ENCODE results near the gene ADAMTSL1.

DNA sequence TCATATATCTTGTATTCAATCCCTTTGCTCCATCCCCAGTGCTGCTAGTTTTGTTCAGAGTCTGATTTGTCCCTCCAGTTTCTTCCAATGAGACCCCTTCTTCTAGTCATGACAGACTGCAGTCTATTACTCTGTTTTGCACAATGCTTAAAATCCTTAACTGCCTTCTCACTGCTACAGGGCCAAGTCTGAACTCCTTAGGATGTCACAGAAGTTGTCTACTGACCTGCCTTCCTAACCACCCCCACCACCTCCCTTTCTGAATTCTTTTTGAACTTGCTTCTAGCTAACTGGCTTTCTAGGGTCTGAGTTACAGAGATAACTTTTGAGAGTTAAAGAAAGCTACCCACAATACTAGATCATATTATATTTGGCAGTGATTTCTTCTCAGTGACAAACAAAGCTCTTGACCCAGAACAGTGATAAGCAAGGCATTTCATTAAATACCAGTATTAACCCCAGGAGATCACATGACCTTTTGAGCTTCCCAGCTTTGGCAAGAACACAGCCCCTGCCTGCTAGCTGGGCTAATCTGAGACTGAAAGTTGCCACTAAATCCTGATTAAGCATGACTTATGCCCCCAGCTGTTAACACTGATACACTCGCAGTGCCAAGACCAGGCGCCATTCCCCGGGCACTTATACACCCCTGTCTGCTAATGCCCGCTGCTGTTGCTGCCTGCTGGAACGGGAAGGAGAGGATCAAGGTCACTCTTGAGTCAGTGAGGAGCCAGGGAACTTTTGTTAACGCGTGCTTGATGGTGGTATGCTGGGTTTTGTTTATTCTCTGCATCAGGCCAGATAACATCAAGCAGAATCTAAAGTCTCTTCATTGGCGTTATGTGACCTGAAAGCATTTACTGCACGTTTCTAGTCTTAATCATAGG is 36.4 kb upstream of the ADAMTSL1 start:
- TF ChIP-seq, protein P1, sequence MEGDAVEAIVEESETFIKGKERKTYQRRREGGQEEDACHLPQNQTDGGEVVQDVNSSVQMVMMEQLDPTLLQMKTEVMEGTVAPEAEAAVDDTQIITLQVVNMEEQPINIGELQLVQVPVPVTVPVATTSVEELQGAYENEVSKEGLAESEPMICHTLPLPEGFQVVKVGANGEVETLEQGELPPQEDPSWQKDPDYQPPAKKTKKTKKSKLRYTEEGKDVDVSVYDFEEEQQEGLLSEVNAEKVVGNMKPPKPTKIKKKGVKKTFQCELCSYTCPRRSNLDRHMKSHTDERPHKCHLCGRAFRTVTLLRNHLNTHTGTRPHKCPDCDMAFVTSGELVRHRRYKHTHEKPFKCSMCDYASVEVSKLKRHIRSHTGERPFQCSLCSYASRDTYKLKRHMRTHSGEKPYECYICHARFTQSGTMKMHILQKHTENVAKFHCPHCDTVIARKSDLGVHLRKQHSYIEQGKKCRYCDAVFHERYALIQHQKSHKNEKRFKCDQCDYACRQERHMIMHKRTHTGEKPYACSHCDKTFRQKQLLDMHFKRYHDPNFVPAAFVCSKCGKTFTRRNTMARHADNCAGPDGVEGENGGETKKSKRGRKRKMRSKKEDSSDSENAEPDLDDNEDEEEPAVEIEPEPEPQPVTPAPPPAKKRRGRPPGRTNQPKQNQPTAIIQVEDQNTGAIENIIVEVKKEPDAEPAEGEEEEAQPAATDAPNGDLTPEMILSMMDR (IDR thresholded peaks at IDR 0.05; ENCODE audit: low read depth, low read length): no peak
- TF ChIP-seq EZH2phosphoT487 (IDR thresholded peaks at IDR 0.05; ENCODE audit: low read depth): no peak

Measured in OCI-LY3 (cell line).